ENCODE data around the gene PLCXD3.

PLCXD3 gene

GRCh38 chr5:41433552-41434181 is 76.7 kb downstream of the PLCXD3 start:
- Histone ChIP-seq H3K36me3 (no peaks in the 10 kb centered on the region), H3K27ac (no peak overlapping the region), H3K4me3 (ENCODE audit: low read depth in 1 of 2, low read length in 1 of 2) (no peak overlapping the region), H3K9me3 (no peaks in the 10 kb centered on the region), H3K27me3 (no peaks in the 10 kb centered on the region), H3K4me1 (ENCODE audit: control insufficient read depth in 1 of 2, insufficient read depth in 1 of 2, low read depth in 1 of 2, low read length in 1 of 2) (no peaks in the 10 kb centered on the region)
- no peak for TF ChIP-seq CTCF (IDR thresholded peaks at IDR 0.05)

GRCh38 chr5:41432481-41433253 is 77.7 kb downstream of the PLCXD3 start:
- H3K4me1 ChIP-seq (ENCODE audit: control insufficient read depth in 1 of 2, insufficient read depth in 1 of 2, low read depth in 1 of 2, low read length in 1 of 2), result no peaks in the 10 kb centered on the region
- no peak for TF ChIP-seq CTCF (IDR thresholded peaks at IDR 0.05)
- H3K4me3 ChIP-seq (ENCODE audit: low read depth in 1 of 2, low read length in 1 of 2), result no peak overlapping the region
- H3K36me3 ChIP-seq, result no peaks in the 10 kb centered on the region
- H3K27me3 ChIP-seq, result no peaks in the 10 kb centered on the region
- H3K9me3 ChIP-seq, result no peaks in the 10 kb centered on the region
- no peak overlapping the region for H3K27ac ChIP-seq

GRCh38 chr5:41427505-41427904 is 82.9 kb downstream of the PLCXD3 start:
- Histone ChIP-seq H3K27ac (no peak overlapping the region), H3K9me3 (no peaks in the 10 kb centered on the region), H3K27me3 (no peaks in the 10 kb centered on the region), H3K4me1 (ENCODE audit: control insufficient read depth in 1 of 2, insufficient read depth in 1 of 2, low read depth in 1 of 2, low read length in 1 of 2) (no peaks in the 10 kb centered on the region), H3K4me3 (ENCODE audit: low read depth in 1 of 2, low read length in 1 of 2) (no peak overlapping the region), H3K36me3 (no peaks in the 10 kb centered on the region)
- TF ChIP-seq CTCF (IDR thresholded peaks at IDR 0.05), result no peak

- H3K9me3 ChIP-seq, result no peaks in the 10 kb centered on the region
- no peaks in the 10 kb centered on the region for H3K4me1 ChIP-seq (ENCODE audit: control insufficient read depth in 1 of 2, insufficient read depth in 1 of 2, low read depth in 1 of 2, low read length in 1 of 2)
- no peaks in the 10 kb centered on the region for H3K27me3 ChIP-seq
- H3K4me3 ChIP-seq (ENCODE audit: low read depth in 1 of 2, low read length in 1 of 2), result no peak overlapping the region
- no peak overlapping the region for H3K27ac ChIP-seq
- no peaks in the 10 kb centered on the region for H3K36me3 ChIP-seq
- no peak for TF ChIP-seq CTCF (IDR thresholded peaks at IDR 0.05)
These were observed 84.7 kb downstream of the PLCXD3 start for GRCh38 chr5:41425736-41426135.

GRCh38 chr5:41420492-41421067 is 89.8 kb downstream of the PLCXD3 start:
- TF ChIP-seq CTCF (IDR thresholded peaks at IDR 0.05), result no peak
- no peak overlapping the region for H3K27ac ChIP-seq
- no peak overlapping the region for H3K4me3 ChIP-seq (ENCODE audit: low read depth in 1 of 2, low read length in 1 of 2)
- no peaks in the 10 kb centered on the region for H3K27me3 ChIP-seq
- no peaks in the 10 kb centered on the region for H3K36me3 ChIP-seq
- H3K4me1 ChIP-seq (ENCODE audit: control insufficient read depth in 1 of 2, insufficient read depth in 1 of 2, low read depth in 1 of 2, low read length in 1 of 2), result no peaks in the 10 kb centered on the region
- H3K9me3 ChIP-seq, result no peaks in the 10 kb centered on the region
